Stimulated activated CD8-positive, alpha-beta memory T cell treated with anti-CD3 and anti-CD28 coated beads, Interleukin-7, amount 100 ng/mL, for 48 hours (primary cell): Measurements from ENCODE around the gene RPS6KA2.
"Not testable (repeated sequence)": the region's sequence is repeated elsewhere in the genome, so short reads cannot be mapped to it uniquely, and the experiment has no call there.

Experiments
- DNase-seq, 2 donors: peaks; one replicate each; pipeline ENCODE4 v3.0.0-alpha.2; 2020; ENCODE audit warnings: low read depth in 1 of 2; ENCODE audit errors: extremely low read depth in 1 of 2

The RPS6KA2 gene

DNA sequence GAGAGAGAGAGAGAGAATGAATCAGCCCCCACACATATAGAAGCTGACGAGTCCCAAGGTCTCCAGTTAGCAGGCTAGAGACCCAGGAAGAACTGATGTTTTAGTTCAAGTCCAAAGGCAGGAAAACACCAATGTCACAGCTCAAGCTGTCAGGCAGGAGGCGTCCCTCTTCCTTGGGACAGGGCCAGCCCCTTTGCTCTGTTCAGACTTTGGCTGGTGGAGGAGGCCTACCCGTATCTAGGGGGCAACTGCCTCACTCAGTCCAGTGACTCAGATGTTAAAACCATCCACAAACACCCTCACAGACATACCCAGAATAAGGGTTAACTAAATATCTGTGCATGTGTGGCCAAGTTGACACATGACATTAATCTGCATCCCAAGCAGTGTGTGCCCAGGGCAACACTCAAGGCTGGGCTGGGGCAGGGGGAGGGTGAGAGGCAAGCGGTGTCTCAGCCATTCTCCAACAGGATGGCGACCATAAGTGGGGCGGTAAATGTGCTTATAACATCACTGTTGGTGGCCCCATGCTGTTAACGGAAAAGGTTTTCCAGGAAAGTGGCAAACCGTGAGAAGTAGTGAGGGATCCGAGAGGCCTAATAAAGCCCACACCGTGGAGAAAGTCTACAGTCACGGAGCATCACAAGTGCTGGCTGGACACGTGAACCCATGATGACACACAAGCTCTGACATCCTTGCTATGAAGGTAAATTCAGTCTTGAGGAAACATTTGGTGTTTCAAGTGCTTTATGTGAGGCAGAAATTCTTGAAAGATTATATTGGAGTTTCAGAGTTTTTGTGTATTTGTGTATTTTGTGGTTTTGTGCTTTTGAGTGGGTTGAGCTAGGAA is 68.7 kb downstream of the RPS6KA2 start:
- DNase-seq = no peak

DNA sequence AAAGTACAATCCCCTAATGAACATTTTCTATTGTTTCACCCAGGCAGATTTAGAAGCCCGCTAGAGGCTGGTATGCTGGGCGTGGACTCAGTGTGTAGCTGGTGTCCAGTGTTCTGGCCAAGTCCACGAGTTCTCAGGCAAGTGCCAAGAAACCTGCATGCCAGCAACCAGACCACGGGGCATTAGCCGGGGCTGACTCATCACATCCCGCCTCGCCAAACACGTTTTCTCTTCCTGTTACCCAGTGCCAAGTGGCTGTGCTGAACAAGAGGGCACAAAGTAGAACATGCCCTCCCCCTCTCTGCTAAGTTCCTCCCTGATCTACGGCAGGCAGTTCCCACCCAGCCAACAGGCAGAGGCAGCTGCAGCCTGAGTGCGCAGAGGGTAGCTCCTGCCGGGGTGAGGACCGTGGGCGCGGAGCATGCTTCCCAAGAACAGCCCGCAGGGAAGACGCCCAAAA is 70.2 kb downstream of the RPS6KA2 start:
- DNase-seq = no peak

DNA sequence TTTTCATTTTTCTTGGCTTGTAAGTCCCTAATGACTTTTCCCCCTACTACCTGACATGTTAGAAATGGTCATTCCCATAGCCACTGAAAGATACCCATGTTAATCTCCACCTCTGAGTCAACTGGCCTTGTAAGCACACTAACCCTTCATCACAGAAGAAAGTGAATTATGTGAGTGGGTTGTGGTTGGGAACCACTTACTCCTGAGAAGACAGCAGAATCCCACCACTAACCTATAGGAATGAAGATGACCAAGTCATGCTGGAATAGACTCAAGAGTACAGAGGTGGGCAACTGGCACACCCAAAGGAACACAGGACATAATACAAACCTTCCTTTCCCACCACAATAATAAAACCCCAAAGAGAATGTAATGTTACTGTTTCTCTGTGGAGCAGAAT is 70.7 kb downstream of the RPS6KA2 start:
- DNase-seq = no peak

DNA sequence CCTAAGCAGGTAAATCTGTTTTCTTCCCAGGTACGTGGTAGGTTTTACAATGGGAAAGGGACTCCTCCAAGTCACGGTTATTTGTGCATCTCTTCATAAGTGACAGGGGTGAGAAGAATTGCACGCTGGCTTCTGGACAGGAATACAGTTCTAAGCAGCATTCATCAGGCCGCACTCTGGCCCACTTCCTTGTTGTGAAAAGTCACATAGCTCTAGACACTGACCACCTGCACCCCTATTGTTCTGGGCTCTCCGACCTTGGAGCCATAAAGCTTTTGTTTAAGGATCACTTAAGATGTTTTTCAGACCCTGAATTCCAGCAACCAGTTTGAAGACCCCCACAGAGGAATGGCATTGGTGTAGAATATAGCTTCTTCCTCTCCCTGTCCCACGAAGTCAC is 72.0 kb downstream of the RPS6KA2 start:
- DNase-seq = no peak

DNA sequence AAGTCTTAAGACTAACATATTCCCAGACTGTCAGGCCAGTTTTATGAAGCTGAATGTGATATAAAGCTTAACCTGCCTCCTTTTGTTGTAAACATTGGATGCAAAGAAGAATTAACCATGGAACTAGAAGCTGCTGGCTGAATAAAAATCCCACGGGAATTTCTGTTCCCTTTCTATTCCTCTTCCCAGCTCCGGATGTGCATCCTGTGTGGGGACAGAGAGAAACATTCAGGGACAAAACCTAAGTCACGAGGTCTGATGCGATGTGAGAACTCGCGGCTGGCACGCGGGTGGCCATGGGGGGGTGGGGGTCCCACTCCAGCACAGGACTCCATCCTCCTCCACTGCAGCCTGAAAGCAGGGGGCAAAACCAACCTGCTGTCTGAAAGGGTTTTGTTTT is 72.7 kb downstream of the RPS6KA2 start:
- no peak for DNase-seq

DNA sequence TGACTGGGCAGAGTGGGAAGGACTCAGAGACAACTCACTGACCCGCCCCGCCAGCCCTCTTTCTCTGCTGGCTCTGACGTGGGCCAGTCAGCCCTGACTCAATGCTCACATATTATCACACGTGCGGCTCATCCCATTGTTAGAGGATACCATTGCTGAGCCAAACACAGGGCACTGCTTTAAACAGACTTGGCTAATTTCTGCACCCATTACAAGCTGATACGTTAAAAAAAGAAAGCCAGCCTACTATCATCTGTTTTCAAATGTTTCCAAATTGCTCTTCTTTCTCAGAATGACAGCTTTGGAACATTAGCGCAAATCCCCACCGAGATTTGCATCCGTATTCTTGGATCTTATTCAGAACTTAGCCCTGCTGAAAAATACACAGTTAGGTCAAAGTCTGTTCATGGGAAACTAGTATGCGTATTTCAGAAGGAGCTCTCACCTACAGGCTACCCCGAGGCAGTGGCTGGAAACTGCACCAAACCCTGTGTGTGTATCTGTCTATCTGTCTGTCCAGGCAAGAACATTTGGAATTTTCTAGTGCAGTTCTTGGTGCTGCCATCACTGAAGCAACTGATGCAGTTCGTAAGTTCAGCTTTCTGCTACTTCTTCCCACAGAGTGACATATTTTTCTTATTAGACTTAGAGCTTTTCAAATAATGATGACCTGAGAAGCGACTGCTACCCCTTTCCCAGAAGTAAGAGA is 73.3 kb downstream of the RPS6KA2 start:
- DNase-seq = no peak

DNA sequence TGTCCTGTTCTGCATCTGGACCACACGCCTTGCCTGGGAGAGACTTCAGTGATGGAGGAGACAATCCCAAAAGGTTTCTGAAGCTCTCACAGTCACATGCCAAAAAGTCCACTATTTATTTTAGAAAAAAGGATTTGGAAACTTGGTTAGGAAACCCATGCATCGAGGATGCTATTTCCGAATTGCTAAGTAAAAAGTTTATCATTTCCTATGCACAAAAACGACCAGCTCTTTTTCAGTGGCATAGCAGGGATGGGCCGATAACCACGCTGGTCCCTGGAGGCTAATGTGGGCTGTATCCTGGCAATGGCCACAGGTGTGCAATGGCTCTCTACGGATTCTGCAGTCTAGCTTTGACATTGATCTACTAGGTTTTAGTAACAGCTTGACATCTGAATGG is 74.5 kb downstream of the RPS6KA2 start:
- no peak for DNase-seq

DNA sequence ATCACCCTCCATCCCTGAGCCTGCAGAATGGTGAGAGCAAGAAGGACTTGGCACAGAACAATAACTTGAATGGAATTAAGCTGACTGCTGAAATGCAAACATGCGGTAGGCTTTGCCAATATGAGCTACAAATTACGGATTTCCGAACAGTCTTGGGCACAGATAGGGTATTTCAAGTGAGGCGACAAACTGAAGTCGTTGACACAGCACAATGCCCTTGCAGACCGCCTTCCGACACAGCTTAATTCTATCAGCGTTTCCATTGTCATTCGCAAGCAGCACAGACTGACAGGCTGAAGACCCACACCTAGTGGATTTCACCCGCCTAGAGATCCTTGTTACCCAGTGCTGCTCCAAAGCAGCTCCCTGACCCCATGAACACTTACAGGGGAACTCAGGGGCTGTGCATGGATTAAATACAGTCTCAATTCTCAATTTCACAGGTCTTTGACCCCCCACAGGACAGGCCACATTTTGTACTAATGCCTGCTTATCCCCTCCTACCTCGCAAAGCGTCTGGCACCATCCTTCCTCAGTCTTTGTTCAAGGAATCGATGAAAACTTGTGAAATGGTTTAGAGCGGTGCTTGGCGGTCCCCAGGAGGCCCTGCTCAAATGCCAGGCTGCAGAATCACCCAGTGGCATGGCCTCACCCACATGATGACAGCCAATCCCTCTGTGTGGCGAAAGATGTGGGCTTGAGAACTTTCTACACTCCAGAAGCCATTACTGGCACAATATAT is 75.1 kb downstream of the RPS6KA2 start:
- DNase-seq = no peak

DNA sequence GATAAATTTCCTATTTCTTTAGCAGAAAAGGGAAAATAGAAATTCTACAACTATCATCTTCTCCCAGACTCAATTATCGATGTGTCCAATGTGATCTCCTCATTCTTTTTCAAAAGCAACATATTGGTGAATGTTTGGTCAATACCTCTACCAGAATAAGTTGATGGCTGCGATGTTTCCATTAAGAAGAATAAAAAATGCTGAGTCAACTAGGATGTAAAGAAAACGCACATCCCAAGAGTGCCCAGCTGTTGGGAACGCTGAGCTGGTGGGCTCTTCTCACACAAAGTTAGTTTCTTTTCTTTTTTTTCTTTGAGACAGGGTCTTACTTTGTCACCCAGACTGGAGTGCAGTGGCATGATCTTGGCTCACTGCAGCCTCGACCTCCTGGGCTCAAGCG is 80.4 kb downstream of the RPS6KA2 start:
- no peak for DNase-seq

DNA sequence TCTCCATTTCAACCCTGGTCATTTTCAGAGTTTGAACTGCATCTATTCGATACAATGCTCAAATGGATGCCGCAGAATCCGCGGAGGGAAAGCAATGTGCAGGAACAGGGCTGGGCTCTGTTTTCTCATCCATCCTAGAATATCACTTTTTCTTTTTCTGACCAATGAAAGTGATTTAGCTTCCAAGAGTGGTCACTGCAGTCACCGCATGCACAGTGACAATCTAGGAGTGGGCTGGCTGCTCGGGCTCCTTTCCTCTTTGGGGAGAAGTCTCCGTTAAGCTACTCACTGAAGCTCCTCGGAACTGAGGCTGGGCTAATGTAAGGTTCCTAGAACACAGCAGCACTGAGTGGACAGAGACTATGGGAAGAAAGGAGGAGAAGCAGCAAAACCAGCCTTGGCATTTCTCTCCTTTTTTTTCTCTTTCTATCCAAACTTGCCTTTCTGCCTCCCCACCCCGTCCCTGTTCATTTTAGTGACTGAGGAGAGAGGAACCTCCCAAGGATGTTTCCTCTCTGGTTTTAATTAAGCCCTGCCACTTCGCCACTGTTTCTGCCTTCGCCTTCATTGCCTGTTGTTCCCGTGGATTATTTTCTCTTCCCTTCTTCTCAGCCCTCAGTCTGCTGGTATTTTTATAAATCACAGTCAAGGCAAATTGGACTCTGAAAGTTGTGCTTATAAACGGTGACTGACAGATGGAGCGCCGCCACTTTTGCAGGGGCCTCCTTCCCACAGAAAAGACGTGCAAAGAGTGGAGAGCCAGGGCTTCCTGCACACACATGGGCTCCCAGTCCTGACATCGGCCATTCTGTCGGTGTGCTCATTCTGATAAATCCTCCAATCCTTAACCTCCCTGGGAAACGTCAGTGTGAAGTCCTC is 81.7 kb downstream of the RPS6KA2 start:
- DNase-seq = no peak

DNA sequence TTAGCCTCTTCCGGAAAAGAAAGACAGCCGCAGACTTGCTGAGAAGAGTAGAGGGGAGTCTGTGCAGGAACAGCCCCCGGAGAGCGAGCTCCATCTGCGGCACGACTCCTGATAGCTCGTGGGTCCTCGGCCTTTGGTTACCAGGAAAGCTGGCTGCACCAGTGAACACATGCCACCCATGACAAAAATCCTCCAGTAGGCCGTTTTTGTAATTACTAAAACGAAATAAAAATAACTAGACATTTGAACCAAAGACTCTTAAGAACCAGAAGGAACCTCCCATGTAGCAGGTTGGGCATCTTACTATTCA is 82.8 kb downstream of the RPS6KA2 start:
- no peak for DNase-seq

DNA sequence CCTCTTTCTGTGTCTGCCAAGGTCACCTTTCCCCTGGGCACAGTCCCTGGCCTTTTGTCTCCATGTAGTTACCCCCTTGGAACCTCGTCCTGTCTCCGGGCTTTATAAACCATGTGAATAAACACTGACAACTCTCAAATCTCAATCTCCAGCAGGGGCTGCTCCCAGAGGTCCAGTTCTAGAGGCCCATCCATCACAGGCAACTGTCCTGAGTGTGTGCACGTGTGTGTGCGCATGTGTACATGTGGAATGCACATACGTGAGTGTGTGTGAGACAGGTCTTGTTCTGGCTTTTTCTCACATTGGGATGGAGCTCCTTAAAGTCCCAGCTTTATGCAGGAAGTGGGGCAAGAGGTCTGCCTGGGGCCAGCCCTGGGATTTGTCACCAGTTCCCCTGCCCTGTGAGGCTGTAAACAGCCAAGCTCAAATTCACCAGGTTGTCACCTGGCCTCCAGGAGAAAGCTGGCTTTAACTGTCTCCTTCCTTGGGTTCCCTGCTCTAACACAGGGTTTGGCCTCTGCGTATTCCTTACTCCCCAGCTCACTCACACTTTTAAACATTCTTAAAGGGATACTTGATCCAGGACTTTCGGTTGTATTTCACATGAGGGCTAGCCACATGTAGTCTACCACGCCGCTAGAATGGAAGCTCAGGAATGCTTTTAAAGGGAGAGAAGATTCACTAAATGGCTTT is 83.3 kb downstream of the RPS6KA2 start:
- no peak for DNase-seq

DNA sequence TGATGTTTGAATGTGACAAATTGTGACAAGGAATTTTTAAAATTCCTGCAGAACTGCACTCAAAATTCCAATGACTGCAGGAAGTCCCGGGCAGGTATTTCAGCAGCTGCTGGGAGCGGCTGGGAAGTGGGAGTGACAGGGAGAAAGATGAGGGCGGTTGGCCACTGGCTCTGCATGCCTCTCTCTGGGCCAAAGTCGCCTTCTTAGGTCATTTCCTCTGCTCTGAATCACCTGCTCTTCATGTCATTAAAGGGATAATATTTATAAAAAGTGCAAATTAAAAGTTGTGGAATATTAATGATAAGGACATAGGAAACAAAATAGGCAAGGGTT is 84.5 kb downstream of the RPS6KA2 start:
- DNase-seq = no peak

DNA sequence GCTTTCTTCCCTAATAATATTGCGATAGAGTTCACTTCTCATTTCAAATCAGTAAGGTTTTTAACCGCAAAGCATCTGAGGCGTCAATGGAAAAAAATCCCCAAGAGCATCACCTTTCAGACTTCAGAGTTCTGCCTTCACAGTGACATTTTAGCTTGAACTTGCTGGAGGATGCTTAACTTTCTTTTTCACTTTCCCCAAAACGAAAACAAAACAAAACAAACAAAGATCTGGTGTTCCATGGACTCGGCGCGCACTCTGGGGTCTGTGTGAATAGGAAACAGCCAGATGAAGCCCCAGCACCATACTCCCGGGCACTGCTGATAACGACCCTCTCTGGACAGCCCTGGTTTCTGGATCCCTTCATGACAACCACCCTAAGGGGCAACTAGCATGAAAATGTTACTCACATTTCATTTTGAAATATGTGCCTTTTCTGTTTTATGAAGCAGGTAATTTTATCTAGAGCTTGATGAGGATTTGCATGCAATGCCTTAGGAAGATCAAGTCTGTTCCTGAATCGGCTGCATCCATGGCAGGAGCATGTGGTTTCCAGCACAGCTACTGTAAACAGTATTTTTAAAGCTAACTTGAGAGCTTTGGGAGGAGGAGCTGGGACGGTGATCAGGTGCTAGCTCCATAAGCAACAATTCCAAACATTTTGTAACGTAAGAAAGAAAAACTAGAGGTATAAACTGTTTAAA is 85.0 kb downstream of the RPS6KA2 start:
- no peak for DNase-seq

DNA sequence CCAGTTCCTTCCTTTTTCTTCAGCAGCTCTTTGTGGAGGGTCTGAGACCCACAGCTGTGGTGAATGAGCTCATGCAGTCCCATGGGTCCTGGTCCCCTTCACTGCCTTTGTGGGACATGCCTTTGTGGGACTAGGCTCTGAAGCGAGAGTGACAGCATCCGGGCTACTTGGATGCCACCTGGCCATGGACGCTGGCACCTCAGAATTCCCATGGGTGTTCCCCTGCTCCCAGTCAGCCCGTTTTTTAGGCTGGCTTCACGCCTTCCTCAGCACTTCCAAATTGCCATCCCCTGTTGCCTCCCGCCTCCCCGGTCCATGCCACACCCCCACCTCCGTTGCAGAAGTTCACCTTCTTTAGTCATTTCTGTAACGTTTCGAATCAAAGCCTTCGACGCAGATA is 85.7 kb downstream of the RPS6KA2 start:
- no peak for DNase-seq

DNA sequence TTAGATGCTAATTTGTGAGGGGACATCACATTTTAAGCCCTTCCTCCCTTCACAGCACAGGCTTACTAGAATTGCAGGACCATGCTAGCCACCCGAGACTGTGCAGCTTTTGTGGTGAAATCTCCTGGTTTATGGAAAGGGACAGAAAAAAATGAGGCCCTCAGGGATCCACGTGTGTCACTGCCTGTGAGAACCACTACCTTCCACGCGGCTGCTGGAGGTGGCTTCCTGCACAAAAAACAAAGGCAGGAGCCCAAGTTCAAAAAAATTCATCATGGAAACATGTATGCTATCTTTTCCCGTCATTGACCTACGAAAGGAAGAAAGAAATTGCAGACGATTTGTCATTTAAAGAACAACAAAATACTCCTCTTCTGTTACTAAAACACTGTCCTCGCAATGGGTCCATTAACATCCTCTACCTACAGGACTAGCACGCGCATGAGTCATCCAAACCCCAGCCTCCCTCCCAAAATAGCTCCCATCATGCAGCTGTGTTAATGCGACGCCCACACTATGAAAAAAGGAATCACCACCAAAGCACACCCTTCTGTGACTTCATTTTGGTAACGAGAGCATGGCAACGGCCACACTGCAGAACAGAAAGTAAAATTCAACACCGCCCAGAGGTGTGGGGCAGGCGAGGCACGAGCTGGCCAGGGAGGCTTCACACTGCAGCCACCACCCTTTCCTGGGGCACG is 86.3 kb downstream of the RPS6KA2 start:
- peak; percentile 25 to 49 for DNase-seq

DNA sequence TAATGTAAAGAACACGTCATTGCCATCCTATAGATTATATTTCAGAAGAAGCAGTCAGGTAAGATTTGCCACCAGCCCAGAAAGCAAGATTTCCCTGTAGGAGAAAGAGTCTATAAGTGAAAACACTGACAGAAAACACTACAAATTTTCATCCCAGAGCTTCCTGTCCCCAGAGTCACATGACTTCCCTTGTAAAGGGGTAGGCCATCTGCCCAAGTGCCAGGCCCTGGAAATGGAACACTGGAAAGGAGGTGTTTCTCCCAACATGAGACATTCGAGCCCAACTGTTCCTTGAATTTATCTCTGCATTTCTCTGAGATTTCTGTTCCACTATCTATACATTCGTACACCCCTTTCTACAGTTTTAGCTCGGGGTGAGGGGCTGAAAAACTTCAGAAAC is 87.5 kb downstream of the RPS6KA2 start:
- no peak for DNase-seq

DNA sequence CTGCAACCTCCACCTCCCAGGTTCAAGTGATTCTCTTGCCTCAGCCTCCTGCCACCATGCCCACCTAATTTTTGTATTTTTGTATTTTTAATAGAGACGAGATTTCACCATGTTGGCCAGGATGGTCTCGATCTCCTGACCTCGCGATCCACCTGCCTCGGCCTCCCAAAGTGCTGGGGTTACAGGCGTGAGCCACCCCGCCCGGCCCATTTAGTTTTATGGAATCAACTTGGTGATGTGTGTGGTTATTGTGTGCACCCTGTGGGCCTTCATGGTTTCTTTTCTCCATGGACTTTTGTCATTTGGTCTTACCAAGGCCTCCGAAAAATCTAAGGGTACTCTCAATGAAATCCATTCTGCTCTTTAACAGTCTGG is 88.1 kb downstream of the RPS6KA2 start:
- DNase-seq = not testable (repeated sequence)

DNA sequence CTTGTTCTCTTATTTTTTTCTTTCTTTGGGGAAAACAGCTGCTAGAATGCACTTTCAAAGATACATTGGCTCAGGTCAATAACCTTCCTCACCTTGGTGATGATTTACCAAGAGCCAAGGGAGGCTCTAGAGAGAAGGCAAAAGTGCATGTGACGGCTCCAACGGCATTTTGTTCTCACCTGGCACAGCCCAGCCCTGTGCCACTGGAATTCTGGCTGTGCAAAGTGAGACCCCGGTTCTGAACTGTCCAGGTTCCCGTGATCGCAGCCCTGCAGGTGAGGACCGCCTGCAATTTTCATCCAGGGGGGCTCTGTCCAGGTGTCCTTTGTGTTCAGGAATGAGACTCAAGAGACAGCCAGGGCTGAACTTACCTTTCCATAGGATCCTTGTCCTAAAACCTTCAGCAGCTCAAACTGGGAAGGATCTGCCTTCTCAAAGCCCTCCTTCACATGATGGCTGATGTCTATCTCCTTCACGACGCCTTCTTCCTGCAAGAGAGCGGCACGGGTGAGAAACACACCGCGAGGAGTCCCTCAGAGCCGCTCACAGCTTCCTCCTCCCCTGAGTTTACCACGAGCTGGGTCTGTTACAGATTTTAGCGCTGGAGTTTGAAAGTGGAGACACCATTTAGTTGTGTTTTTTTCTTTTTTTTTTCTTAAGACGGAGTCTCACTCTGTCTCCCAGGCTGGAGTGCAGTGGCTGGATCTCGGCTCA is 88.6 kb downstream of the RPS6KA2 start:
- DNase-seq = no peak
